Hepatocyte (in vitro differentiated cells): ENCODE measurements around the gene CTNNA2. TPM values are rescaled to one million over a fixed set of nuclear protein-coding genes. Genes with fewer than 3 reads are reported as not detected.

Experiments used
- DNase-seq: peaks from one replicate; pipeline ENCODE4 v3.0.0-alpha.2; 2016; ENCODE audit warnings: low spot score
- H2AFZ ChIP-seq: fragments of 200-600 bp; sonication (generic); 2 replicates; pipeline ENCODE4 v1.6.0; 2016; ENCODE audit warnings: antibody characterized with exemption, mild to moderate bottlenecking
- H3K27ac ChIP-seq: fragments of 200-600 bp; sonication (generic); 2 replicates; pipeline ENCODE4 v1.5.1; 2016; ENCODE audit warnings: mild to moderate bottlenecking
- H3K27me3 ChIP-seq: fragments of 200-600 bp; sonication (generic); 2 replicates; pipeline ENCODE4 v1.6.1; 2016
- H3K36me3 ChIP-seq: fragments of 200-600 bp; sonication (generic); replicated peaks from 2 replicates; pipeline ENCODE4 v1.5.1; 2016; ENCODE audit warnings: low read depth; ENCODE audit not compliant: insufficient read depth
- H3K4me1 ChIP-seq: fragments of 200-600 bp; sonication (generic); 2 replicates; pipeline ENCODE4 v1.5.1; 2016; ENCODE audit warnings: mild to moderate bottlenecking, moderate library complexity; ENCODE audit not compliant: insufficient read depth
- H3K4me2 ChIP-seq: fragments of 200-600 bp; sonication (generic); 2 replicates; pipeline ENCODE4 v1.6.0; 2016
- H3K4me3 ChIP-seq: fragments of 200-600 bp; sonication (generic); 2 replicates; pipeline ENCODE4 v1.5.1; 2016; ENCODE audit warnings: mild to moderate bottlenecking
- H3K79me2 ChIP-seq: fragments of 200-600 bp; sonication (generic); 2 replicates; pipeline ENCODE4 v1.6.0; 2017; ENCODE audit warnings: mild to moderate bottlenecking
- H3K9me2 ChIP-seq: fragments of 200-600 bp; sonication (generic); replicated peaks from 2 replicates; pipeline ENCODE4 v1.6.0; 2017; ENCODE audit warnings: mild to moderate bottlenecking; ENCODE audit not compliant: insufficient read depth
- H3K9me3 ChIP-seq: fragments of 200-600 bp; sonication (generic); 2 replicates; pipeline ENCODE4 v1.5.1; 2016; ENCODE audit warnings: low read depth, mild to moderate bottlenecking
- H4K20me1 ChIP-seq: fragments of 200-600 bp; sonication (generic); 2 replicates; pipeline ENCODE4 v1.6.0; 2016; ENCODE audit warnings: mild to moderate bottlenecking; ENCODE audit not compliant: insufficient read depth, poor library complexity, severe bottlenecking
- EZH2 ChIP-seq: fragments of 200-600 bp; sonication (generic); IDR thresholded peaks from 2 replicates; pipeline ENCODE4 v1.6.1; 2016; ENCODE audit warnings: antibody characterized with exemption, mild to moderate bottlenecking, borderline replicate concordance
- EZH2phosphoT487 ChIP-seq: fragments of 200-600 bp; sonication (generic); IDR thresholded peaks from one replicate; pipeline ENCODE4 v1.6.1; 2018; ENCODE audit warnings: antibody characterized with exemption, mild to moderate bottlenecking, low read depth, moderate library complexity; ENCODE audit not compliant: unreplicated experiment, severe bottlenecking
- WGBS: methylation state at CpG from one replicate; pipeline ENCODE4 v1.1.6; 2016; ENCODE audit warnings: low lambda C conversion rate; ENCODE audit errors: missing lambda C conversion rate; 5-methylcytosine and 5-hydroxymethylcytosine counted together
- polyA plus RNA-seq: library from polyadenylated mRNA; unstranded; fragments of >200 nt; fragmentation: Nextera tagmentation; extraction: Ambion mirVana; gene quantifications from 2 replicates; pipeline ENCODE4 v1.2.1, GENCODE V29; 2016
- total RNA-seq: library from RNA; depleted of rRNA; stranded (reverse); fragments of >200 nt; gene quantifications from 2 replicates; pipeline ENCODE4 v1.2.3, GENCODE V29; 2014
- TF ChIP-seq, protein P1 (sequence below): fragments of 200-600 bp; sonication (generic); IDR thresholded peaks from 2 replicates; pipeline ENCODE4 v1.5.1; 2016; ENCODE audit warnings: antibody characterized with exemption, mild to moderate bottlenecking; ENCODE audit not compliant: poor library complexity

CTNNA2 gene
- total and polyA plus RNA-seq, 2 experiments from 2014 or later: 0.79 to 4.4 TPM

DNA sequence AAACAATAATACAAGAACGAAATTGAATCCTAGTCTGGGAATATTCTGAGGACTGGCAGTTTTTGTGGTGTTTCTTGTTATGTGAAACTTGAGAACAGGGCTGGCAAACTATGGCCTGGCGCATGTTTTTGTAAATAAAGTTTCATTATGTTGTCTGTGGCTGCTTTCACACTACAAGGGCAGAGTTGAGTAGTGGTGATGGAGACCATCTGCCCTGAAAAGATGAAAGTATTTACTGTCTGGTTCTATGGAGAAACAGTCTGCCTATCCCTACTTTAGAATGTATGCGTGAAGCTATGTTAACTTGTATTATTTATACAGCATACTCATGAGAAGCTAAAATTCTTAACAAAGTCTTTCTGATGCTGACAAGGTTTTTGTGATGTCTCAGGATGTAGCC is 439.8 kb downstream of the CTNNA2 start:
- 52% methylated on average over 3 of the region's 3 CpGs for WGBS
- Histone ChIP-seq H3K4me2 (no peak overlapping the region), H3K9me3 (no peaks in the 10 kb centered on the region), H3K9me2 (no peaks in the 10 kb centered on the region), H3K79me2 (no peaks in the 10 kb centered on the region), H4K20me1 (no peaks in the 10 kb centered on the region), H2AFZ (no peak overlapping the region), H3K27me3 (no peaks in the 10 kb centered on the region), H3K36me3 (no peaks in the 10 kb centered on the region), H3K27ac (peak overlapping the region; percentile 39), H3K4me1 (no peaks in the 10 kb centered on the region), H3K4me3 (no peak overlapping the region)
- TF ChIP-seq EZH2phosphoT487 (no peak), EZH2 (no peak)
- TF ChIP-seq, protein P1, sequence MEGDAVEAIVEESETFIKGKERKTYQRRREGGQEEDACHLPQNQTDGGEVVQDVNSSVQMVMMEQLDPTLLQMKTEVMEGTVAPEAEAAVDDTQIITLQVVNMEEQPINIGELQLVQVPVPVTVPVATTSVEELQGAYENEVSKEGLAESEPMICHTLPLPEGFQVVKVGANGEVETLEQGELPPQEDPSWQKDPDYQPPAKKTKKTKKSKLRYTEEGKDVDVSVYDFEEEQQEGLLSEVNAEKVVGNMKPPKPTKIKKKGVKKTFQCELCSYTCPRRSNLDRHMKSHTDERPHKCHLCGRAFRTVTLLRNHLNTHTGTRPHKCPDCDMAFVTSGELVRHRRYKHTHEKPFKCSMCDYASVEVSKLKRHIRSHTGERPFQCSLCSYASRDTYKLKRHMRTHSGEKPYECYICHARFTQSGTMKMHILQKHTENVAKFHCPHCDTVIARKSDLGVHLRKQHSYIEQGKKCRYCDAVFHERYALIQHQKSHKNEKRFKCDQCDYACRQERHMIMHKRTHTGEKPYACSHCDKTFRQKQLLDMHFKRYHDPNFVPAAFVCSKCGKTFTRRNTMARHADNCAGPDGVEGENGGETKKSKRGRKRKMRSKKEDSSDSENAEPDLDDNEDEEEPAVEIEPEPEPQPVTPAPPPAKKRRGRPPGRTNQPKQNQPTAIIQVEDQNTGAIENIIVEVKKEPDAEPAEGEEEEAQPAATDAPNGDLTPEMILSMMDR: no peak
- peak; percentile 19 for DNase-seq

DNA sequence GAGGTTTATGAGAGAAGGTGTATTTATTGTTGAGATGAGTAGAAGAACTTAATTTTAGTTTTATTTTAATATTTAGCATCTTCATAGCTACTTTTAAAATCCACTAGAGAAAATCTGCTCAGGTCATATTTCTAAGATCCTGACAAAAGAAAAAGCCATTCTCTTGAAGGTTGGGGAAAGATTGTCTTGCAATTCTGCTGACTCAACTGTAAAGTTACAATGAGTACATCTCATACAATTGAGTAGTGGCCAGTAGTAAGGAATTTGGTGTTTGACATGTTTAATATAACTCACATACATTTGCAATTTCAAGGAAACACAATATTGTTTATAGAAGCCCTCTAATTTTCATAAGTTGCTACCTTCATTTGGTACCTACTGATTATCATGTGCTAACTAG is 447.2 kb downstream of the CTNNA2 start:
- Histone ChIP-seq H3K4me3 (no peak overlapping the region), H4K20me1 (no peaks in the 10 kb centered on the region), H3K9me2 (no peaks in the 10 kb centered on the region), H3K27ac (no peak overlapping the region), H3K27me3 (no peaks in the 10 kb centered on the region), H3K36me3 (no peaks in the 10 kb centered on the region), H2AFZ (no peak overlapping the region), H3K4me1 (no peaks in the 10 kb centered on the region), H3K9me3 (no peaks in the 10 kb centered on the region), H3K79me2 (no peaks in the 10 kb centered on the region), H3K4me2 (no peak overlapping the region)
- no peak for DNase-seq
- TF ChIP-seq EZH2phosphoT487: no peak
- no peak for TF ChIP-seq EZH2
- TF ChIP-seq, protein P1: no peak

DNA sequence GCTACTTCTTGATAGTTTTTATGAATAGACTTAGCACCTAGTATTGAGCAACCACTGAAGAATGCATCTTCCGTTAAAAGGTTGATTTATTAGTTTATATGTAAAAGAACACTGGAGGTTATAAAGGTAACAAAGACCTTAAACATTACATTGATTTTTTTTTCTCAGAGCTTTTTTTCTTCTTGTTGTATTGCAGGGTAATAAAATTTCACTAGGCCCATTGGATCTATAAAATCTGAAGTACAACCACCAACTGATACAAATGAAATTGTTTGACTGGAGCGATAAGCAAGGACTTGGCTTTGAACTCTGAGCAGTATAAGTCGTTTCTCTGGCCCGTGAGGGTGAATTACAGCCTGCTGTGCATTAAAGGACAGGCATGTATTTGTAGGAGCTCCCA is 447.7 kb downstream of the CTNNA2 start:
- Histone ChIP-seq H3K27me3 (no peaks in the 10 kb centered on the region), H3K4me2 (no peak overlapping the region), H3K9me2 (no peaks in the 10 kb centered on the region), H4K20me1 (no peaks in the 10 kb centered on the region), H3K4me1 (no peaks in the 10 kb centered on the region), H3K79me2 (no peaks in the 10 kb centered on the region), H3K9me3 (no peaks in the 10 kb centered on the region), H3K36me3 (no peaks in the 10 kb centered on the region), H3K4me3 (no peak overlapping the region), H2AFZ (no peak overlapping the region), H3K27ac (no peak overlapping the region)
- WGBS: 29% methylated on average over 4 of the region's 4 CpGs
- no peak for TF ChIP-seq EZH2
- TF ChIP-seq, protein P1: no peak
- no peak for DNase-seq

DNA sequence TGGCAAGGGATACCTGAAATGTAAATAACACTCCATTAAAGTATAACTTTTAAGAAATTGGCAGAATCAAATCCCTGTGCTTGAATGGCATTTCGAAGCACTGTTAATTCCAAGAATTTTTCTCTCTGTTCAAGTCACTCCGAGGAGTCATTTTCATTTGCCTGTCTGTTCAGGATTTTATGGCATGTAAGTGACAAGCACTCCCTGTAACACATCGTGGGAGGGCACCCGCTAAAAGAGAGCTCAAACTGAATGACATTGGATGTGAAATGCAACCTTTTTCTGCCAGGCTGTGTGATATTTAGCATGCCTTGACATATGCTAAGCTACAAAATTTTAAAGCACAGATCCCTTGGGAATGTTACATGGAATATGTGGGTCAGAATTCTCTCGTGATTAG is 452.1 kb downstream of the CTNNA2 start:
- Histone ChIP-seq H3K4me2 (no peak overlapping the region), H3K4me1 (peaks cover 7% of the 10 kb centered on the region), H3K36me3 (no peaks in the 10 kb centered on the region), H3K27ac (no peak overlapping the region), H3K4me3 (no peak overlapping the region), H3K9me3 (no peaks in the 10 kb centered on the region), H3K27me3 (no peaks in the 10 kb centered on the region), H3K79me2 (no peaks in the 10 kb centered on the region), H4K20me1 (no peaks in the 10 kb centered on the region), H3K9me2 (no peaks in the 10 kb centered on the region), H2AFZ (no peak overlapping the region)
- 59% methylated on average over 5 of the region's 5 CpGs for WGBS
- no peak for DNase-seq
- TF ChIP-seq EZH2phosphoT487 (no peak), EZH2 (no peak)
- TF ChIP-seq, protein P1: no peak
